ENCODE measurements around the gene RPL11.
"Not testable (repeated sequence)": the region's sequence is repeated elsewhere in the genome, so short reads cannot be mapped to it uniquely, and the experiment has no call there.

RPL11 gene

DNA sequence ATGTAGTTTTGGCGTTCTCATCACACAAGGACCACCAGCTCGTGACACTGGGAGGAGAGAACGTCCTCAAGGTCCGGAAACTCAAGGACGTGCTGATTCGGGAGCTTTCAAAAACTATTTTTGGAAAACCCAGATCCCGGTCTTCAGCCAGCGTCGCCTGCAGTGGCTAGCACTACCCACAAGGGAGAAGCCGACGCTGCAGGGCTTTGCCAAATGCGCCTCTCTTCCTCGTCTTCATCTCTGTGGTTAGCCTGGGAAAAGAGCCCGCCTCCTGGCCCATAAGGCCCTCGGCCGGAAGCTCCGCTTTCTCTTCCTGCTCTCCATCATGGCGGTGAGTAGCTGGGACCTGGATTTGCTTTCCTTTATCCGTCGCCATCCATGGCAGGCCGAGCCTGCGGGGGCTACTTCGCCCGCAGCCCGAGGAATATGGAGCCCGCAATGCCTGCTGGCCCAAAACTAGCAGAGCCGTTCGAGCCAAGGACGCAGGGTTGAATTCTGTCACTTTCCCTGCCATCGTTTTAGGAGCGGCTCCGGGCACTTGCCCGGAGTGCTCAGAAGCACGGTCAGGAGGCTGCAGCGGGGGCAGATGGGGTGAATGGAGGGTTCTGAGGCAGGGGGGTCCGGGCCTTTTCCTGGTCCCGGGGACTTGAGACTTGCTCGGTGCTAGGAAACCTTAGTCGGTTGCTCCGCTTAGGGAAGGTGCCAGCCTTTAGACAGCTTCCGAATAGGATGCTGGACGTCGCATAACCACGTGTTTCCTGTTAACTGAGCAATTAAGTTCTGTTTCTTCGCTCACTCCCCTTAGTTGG is at the start of gene RPL11:
Gene RPL11, plus strand, starts transcription at position 308 of the 809 bp plus-strand sequence. Its CDS starts 18 bp downstream, at position 326.
- peak; percentile 97 for DNase-seq

DNA sequence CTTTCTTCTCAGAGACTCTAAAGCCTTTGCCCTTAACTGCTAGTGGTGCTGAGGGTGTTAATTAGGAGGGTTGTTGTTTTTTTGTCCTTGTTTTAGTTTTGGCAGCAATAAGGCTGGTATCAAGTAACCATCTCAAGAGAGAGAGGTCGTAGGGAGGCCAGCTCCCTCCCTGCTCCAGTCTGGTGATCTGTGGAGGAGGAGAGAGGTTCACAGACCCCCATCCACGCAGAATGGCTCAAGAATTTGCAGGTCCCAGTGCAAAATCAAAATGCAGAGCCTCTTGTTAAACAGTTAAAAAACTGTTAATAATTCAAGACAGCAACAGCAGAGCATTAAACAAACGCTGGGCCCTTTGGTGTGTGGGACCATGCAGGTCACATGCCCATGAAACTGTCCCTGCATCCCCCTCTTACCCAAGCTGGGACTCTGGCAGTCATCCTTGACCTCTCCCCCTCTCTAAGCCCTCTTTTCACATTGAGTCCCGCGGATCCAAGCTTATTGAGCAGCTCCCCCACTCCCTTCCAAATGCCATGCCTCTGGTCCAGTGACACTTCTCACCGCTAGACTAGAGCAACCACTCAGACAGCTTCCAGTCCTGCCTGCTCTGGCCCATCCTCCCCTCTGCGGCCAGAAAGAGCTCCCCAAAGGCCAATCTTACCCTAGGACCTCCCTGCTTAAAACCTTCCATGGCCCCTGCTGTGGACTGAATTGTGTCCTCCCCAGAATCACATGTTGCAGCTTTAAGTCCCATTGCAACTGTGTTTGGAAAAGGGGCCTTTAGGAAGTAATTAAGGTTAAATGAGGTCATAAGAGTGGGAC is 47.7 kb upstream of the RPL11 start:
- no peak for DNase-seq

DNA sequence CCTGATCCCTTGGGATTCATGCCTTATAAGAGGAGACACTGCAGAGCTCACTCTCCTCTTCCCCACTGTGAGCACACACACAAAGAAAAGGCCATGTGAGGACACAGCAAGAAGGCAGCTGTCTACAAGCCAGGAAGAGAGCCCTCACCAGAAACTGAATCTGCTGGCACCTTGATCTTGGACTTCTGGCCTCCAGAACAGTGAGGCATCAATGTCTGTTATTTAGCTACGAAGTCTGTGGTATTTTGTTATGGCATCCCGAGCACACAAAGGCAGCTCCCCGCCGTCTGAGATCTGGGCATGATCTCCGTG is 47.1 kb upstream of the RPL11 start:
- no peak for DNase-seq

GRCh38 chr1:23645338-23645737 is 46.3 kb upstream of the RPL11 start:
- DNase-seq = no peak

DNA sequence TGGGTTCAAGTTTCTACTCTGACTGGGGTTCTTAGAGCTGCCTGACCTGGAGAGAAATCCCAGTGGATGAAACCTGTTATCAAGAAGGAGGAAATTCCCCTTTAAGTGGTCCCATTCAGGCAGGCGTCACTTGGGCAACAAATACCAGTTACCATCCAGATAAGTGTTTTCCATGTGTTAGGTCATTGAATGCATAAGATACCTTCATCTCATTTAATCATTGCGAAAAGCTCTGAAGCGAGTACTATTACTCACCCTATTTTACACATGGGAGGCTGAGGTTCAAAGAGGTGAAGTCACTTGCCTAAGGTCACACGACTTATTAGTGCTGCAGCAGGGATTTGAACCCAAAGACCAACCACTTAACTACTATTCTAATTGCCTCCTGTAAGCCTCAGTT is 45.5 kb upstream of the RPL11 start:
- DNase-seq = no peak

GRCh38 chr1:23646541-23646940 is 45.1 kb upstream of the RPL11 start:
- DNase-seq = no peak

DNA sequence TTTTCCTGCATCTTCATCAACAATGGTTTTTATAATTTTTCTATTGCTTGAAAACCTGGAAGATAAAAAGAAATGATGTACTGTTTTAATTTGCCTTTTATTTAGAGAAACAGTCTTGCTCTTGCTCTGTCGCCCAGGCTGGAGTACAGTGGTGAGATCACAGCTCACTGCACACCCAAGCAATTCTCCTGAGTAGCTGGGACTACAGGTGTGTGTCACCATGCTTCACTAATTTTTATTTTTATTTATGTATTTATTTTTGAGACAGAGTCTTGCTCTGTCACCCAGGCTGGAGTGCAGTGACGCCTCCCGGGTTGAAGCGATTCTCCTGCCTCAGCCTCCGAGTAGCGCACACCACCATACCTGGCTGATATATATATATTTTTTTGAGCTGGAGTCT is 43.0 kb upstream of the RPL11 start:
- DNase-seq = no peak

GRCh38 chr1:23649157-23649556 is 42.4 kb upstream of the RPL11 start:
- DNase-seq = not testable (repeated sequence)

DNA sequence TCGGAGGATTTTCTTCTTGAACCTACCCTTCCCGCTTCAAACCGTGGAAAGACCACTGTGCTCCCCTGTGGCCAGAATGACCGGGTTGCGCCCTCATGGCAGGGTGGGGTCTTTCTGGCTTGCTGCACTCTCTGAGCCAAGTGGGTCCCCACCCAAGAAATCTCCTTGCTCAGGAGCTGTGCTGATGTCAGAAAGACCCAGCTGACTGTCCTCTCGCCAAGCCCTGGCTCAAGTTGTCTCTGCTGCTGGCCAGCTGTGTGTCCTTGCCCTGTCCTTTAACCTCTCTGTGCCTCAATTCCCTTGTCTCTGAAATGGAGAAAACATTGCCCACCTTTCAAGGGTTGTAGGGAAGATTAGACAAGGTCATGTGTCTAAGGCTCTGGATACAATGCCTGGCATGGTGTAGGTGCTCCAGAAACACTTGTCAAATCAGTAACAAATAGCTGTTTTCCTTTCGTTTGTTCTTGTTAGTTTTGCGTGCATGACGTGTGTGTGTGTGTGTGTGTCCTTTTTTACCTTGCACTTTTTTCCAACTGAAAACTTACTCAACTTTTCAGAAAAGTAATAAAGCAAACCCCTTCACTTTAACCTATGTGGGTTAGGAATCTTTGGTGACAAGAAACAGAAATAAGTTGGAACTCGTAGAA is 41.1 kb upstream of the RPL11 start:
- DNase-seq = no peak

DNA sequence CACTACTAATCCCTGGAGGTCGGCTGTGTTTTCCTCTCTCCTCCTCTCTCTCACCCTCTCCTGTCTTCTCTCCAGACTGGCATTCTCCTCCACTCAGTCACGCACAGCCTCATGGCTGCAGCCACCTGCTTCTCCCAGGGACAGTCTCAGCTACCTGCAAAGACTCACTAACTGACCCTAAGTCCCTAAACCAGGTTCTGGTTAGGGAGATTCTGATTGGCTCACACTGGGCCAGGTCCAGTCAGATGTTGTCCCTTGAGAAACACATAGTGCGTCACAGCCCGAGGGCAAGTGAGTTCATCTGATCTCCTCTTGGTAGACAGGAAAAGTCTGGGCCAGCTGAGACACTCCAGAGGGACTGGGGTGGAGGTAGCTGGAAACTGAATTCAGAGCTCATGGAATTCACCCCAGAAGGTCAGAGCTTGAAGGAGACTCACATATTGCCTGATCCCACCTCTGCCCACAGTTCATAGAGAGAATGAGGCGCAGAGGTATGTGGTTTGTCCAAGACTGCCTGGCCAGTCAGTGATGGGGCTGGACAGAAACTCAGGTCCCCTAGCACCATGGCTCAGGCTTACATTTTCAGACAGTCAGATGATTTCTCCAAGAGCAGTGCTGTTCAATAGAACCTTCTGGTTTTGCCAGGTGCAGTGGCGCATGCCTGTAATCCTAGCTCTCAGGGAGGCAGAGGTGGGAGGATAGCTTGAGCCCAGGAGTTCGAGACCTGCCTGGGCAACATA is 40.4 kb upstream of the RPL11 start:
- no peak for DNase-seq

DNA sequence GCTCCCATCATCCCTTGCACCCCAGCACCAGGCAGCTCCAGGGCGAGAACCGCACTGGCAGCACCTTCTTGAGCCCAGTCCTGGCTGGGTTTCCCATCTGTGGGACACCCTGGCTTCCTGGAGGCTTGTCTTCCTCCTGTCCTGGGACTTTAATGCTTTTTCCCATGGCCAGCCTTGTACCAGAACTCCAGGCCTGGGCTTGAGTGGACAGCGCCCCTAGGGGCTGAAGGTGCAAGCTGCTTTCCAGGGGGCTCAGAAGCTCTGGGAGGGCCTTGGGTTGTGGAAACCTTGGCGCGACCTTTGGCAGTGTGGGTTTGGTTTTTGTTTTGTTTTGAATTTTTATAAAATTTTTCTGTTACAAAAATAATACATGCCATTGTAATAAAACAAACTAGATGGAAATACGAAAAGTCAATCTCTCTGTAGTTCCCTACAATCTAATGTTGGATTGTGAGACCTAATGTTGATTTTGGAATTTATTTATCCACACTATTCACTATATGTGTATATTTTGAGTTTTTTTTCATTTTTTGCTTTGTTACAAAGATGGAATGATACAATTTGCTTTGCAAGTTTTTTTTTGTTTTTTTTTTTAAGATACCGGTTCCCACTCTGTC is 33.8 kb upstream of the RPL11 start:
- DNase-seq = peak; percentile 68

DNA sequence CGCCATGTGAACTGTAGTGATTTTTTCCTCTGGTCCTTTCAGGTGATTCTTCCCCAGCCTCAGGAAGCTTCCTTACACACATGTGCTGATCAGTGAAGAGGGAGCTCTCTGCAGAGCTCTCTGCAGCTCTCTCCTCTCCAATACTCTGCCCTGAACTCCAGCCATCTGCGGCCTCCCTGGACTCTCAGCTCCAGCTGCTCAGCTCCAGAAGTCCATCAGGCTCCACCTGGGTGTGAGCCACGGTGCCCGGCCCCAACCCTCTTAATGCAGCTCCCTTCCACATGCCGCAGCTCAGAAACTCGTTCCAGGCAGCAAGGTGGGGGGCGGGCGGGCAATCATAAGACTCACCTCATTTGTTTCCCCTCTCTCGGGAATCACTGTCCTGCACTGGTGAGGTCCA is 30.9 kb upstream of the RPL11 start:
- no peak for DNase-seq

GRCh38 chr1:23661887-23662286 is 29.7 kb upstream of the RPL11 start:
- no peak for DNase-seq

DNA sequence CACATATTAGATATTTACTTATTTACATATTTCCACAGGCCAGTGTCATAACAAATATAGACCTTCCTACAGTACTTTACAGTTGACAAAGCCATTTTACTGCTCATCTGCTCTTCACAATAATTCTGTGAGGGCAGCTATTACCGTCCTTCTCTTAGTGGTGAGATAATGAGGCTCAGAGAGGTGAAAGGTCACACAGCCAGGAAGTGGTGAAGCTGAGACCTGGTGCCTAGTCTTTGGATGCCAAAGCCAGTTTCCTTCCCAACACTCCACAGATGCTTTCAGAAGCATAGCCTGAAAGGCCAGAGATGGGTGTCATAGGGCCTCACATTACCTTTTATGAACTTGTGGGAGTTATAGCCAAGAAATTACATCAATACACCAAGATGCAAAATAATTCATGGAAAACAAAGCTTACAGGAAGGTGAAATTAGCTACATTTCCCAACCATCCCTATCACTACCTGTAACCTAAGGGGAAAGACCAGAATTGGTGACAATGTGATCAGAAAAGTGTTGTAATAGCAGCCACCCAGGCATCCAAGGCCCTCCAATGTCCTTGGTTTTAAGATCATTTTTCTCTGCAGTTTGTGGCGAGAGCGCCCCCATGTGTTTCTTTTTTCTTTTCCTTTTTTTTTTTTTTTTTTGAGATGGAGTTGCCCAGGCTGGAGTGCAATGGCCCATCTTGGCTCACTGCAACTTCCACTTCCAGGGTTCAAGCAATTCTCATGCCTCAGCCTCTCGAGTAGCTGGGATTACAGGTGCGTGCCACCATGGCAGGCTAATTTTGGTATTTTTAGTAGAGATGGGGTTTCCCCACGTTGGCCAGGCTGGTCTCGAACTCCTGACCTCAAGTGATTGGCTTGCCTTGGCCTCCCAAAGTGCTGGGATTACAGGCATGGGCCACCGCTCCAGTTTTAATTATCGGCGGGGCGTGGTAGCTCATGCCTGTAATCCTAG is 26.5 kb upstream of the RPL11 start:
- peak; percentile 64 for DNase-seq

DNA sequence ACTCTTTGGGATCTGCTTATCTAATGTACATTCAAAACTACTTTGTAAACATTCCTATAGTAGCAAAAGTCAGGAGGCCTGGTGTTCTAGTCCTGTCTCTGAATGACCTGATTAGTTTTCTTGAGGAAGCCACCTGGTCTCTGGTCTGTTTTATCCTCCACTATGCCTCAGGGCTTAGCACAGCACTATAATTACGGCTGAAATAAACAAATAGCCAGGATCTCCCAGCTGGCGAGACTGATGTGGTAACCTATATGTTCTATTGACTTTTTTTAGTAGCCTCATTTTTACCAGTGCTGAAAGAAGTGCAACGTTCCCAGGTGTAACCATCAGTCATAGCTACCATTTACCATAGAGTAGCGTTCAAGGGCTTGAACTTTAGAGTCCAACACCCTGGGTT is 24.2 kb upstream of the RPL11 start:
- no peak for DNase-seq

GRCh38 chr1:23670709-23671108 is 20.9 kb upstream of the RPL11 start:
- no peak for DNase-seq

- peak; percentile 74 for DNase-seq
Measured at GRCh38 chr1:23673086-23673813, 18.4 kb upstream of the RPL11 start.

GRCh38 chr1:23679815-23680214 is 11.8 kb upstream of the RPL11 start:
- no peak for DNase-seq

- no peak for DNase-seq
Measured at GRCh38 chr1:23682946-23683345, 8.7 kb upstream of the RPL11 start.

- DNase-seq = no peak
Measured at GRCh38 chr1:23684415-23684814, 7.2 kb upstream of the RPL11 start.

GRCh38 chr1:23685197-23685596 is 6.4 kb upstream of the RPL11 start:
- peak; percentile 60 for DNase-seq
